CD8-positive, alpha-beta memory T cell (primary cell): ENCODE measurements around the gene ATP2B1. TPM values are rescaled to one million over a fixed set of nuclear protein-coding genes. Genes with fewer than 3 reads are reported as not detected.
A peak's percentile ranks its signal among the peaks of the same experiment; 100 is the strongest.

ENCODE experiments used
- CTCF ChIA-PET: fragments of 350-600 bp; sonication (Branson Sonifier 250); formaldehyde crosslinking; loops from one replicate; lab custom pipeline; 2021; ENCODE audit warnings: antibody characterized with exemption; lab: Charles Lee
- POLR2A ChIA-PET: fragments of 350-600 bp; sonication (Branson Sonifier 250); formaldehyde crosslinking; loops from one replicate; lab custom pipeline; 2021; ENCODE audit warnings: antibody characterized with exemption; lab: Charles Lee
- DNase-seq, 5 donors: peaks; one replicate each; pipeline versions ENCODE4 v3.0.0 to v3.0.0-alpha.2; 2020 to 2022; ENCODE audit warnings: mixed read lengths in 1 of 5
- H3K27ac ChIP-seq: one replicate; pipeline ENCODE4 v1.7.0; 2013; ENCODE audit warnings: low read depth, mild to moderate bottlenecking, low read length, moderate library complexity
- H3K27me3 ChIP-seq: 2 replicates; pipeline ENCODE4 v1.7.0; 2013; ENCODE audit warnings: low read length, mild to moderate bottlenecking; ENCODE audit not compliant: insufficient read depth, poor library complexity, severe bottlenecking
- H3K36me3 ChIP-seq: 2 replicates; pipeline ENCODE4 v1.7.0; 2013; ENCODE audit warnings: mild to moderate bottlenecking, low read length, moderate library complexity; ENCODE audit not compliant: insufficient read depth
- H3K4me1 ChIP-seq: 2 replicates; pipeline ENCODE4 v1.7.0; 2013; ENCODE audit warnings: mild to moderate bottlenecking, low read length, moderate library complexity; ENCODE audit not compliant: insufficient read depth
- H3K4me3 ChIP-seq: 2 replicates; pipeline ENCODE4 v1.7.0; 2013; ENCODE audit warnings: mild to moderate bottlenecking, low read length
- H3K9me3 ChIP-seq: 2 replicates; pipeline ENCODE4 v1.7.0; 2013; ENCODE audit warnings: mild to moderate bottlenecking, low read length
- H3K27ac Mint-ChIP-seq, 8 donors: one replicate each; pipeline ENCODE4 v1.8.0; 2020 to 2021; ENCODE audit warnings: mixed read lengths in 8 of 8, mild to moderate bottlenecking in 6 of 8, inconsistent platforms in 3 of 8, moderate library complexity in 3 of 8
- H3K27me3 Mint-ChIP-seq, 2 donors: one replicate each; pipeline ENCODE4 v1.8.0; 2020 to 2021; ENCODE audit warnings: mixed read lengths in 2 of 2, mild to moderate bottlenecking in 1 of 2, moderate library complexity in 1 of 2
- H3K36me3 Mint-ChIP-seq, 3 donors: one replicate each; pipeline ENCODE4 v1.8.0; 2020 to 2021; ENCODE audit warnings: mixed read lengths in 3 of 3, inconsistent platforms in 1 of 3, mild to moderate bottlenecking in 1 of 3
- H3K4me1 Mint-ChIP-seq, 3 donors: one replicate each; pipeline ENCODE4 v1.8.0; 2020 to 2021; ENCODE audit warnings: mixed read lengths in 3 of 3, inconsistent platforms in 1 of 3, mild to moderate bottlenecking in 1 of 3
- H3K4me3 Mint-ChIP-seq, 7 donors: one replicate each; pipeline ENCODE4 v1.8.0; 2020 to 2021; ENCODE audit warnings: mixed read lengths in 7 of 7, mild to moderate bottlenecking in 6 of 7, moderate library complexity in 4 of 7, inconsistent platforms in 2 of 7
- H3K9me3 Mint-ChIP-seq, 5 donors: one replicate each; pipeline ENCODE4 v1.8.0; 2020 to 2022; ENCODE audit warnings: mixed read lengths in 5 of 5, mild to moderate bottlenecking in 3 of 5, moderate library complexity in 2 of 5, inconsistent platforms in 1 of 5
- polyA plus RNA-seq: library from polyadenylated mRNA; unstranded; fragments of 300-500 nt; fragmentation: Illumina TruSeq; gene quantifications from one replicate; pipeline ENCODE4 v1.2.3, GENCODE V29; 2021
- total RNA-seq, 2 experiments: library from RNA; stranded (reverse); gene quantifications; one replicate each; pipeline ENCODE4 v1.2.3, GENCODE V29; 2021

Gene ATP2B1
- total and polyA plus RNA-seq, 3 experiments from 2014 or later = 32.7 to 45.3 (median 32.8) TPM

DNA sequence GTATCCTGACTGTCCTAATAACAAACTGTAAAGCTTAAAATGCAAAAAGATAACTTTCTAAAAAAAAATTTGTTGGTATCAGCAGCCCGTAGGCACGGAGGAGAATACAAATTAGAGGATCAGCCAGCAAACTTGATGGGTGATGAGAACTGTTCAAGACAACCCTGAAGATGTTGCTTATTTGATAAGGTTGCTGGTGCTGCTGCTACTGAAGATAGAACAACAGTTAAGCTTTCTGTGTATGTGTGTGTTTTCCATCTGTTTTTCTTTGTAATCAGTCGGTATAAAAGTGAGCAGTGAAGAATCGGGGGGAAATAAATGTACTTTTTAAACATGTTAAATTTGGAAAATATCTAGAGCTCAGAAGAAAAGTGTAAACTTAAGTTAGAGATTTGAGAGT is 115.4 kb downstream of the ATP2B1 start:
- Histone ChIP-seq H3K27ac (no peak overlapping the region), H3K27me3 (no peaks in the 10 kb centered on the region), H3K9me3 (no peaks in the 10 kb centered on the region), H3K4me3 (no peak overlapping the region), H3K36me3 (peaks cover 6% of the 10 kb centered on the region), H3K4me1 (no peaks in the 10 kb centered on the region)
- H3K4me3 Mint-ChIP-seq = no peak overlapping the region
- no peak for DNase-seq
- ChIA-PET CTCF (no interaction called here), POLR2A (no interaction called here)
- H3K4me1 Mint-ChIP-seq = peaks cover 3 to 12% (median 11%) of the 10 kb centered on the region in 3 donors
- peak overlapping the region in 4 of 8 donors; percentile 11 to 58 (median 42) for H3K27ac Mint-ChIP-seq
- peaks cover 16 to 79% (median 32%) of the 10 kb centered on the region in 3 donors for H3K36me3 Mint-ChIP-seq
- H3K27me3 Mint-ChIP-seq = no peaks in the 10 kb centered on the region
- no peaks in the 10 kb centered on the region for H3K9me3 Mint-ChIP-seq

DNA sequence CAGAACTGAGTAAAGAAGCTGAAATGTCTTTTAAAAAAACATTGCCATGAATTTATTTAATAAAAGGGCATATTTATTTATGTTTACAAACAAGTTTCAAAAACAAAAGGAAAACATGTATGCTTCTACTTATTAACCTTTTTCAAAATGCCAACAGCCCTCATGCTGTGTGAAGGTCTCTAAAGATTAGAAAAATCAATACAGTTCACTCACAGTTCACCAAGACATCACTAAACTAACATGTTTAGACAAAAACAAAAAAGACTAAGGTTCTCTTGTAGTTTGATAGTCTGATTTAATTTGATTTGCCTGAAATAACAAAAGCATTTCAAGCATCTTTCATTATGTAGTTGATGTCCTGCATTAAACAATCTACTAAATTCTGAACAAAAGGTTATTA is 118.9 kb downstream of the ATP2B1 start:
- H3K9me3 Mint-ChIP-seq = no peaks in the 10 kb centered on the region
- POLR2A ChIA-PET = no interaction called here
- H3K4me3 Mint-ChIP-seq = no peak overlapping the region
- H3K27ac Mint-ChIP-seq = no peak overlapping the region
- peaks cover 9 to 64% (median 26%) of the 10 kb centered on the region in 3 donors for H3K36me3 Mint-ChIP-seq
- no peaks in the 10 kb centered on the region for H3K36me3 ChIP-seq
- H3K27me3 ChIP-seq = no peaks in the 10 kb centered on the region
- no peaks in the 10 kb centered on the region for H3K9me3 ChIP-seq
- H3K27ac ChIP-seq = no peak overlapping the region
- no peak for DNase-seq
- no peaks in the 10 kb centered on the region for H3K4me1 ChIP-seq
- no peak overlapping the region for H3K4me3 ChIP-seq
- H3K4me1 Mint-ChIP-seq = peaks cover under 1 to 8% (median 3%) of the 10 kb centered on the region in 3 donors
- H3K27me3 Mint-ChIP-seq = no peaks in the 10 kb centered on the region
- CTCF ChIA-PET = interaction anchor here (1.2 kb wide), 1 partner anchor 65 kb away, joined by 3 read pairs; the partner anchor contains the start of gene GALNT4

GRCh38 chr12:89578499-89578898 is 130.1 kb downstream of the ATP2B1 start:
- Mint-ChIP-seq H3K9me3 (no peaks in the 10 kb centered on the region), H3K36me3 (peaks cover 0 to 6% (median 2%) of the 10 kb centered on the region in 3 donors)
- CTCF ChIA-PET = no interaction called here

DNA sequence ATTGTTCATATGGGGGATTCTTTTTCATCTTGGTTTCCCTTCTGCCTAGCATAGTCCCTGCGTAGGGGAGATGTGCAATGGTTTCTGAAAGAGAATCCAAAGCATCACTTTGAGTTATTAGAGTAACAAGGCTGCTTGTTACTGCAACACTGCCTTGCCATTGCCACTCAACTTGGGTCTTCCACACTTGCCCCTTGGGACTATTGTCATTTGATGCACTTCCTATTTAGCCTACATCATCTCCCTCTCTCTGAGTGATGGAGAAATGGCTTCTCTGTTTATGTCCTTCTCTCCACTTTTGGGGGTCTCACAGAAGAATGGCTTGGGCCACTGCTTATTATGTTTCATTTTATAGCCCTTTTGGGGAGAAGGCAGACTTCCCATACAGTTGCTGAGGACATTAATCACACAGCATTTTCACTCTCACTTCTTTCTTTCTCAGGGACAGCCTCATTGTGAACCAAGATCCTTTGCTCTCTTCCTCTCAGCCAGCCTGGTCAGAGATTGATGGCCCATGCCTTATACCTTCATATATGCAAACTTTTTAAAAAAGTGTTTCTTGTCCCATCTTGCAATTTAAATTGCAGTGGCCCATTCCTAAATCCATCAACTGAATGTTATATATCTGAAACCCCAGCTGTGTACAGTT is 131.9 kb downstream of the ATP2B1 start:
- POLR2A ChIA-PET = no interaction called here
- no peaks in the 10 kb centered on the region for H3K9me3 ChIP-seq
- H3K4me3 ChIP-seq = no peak overlapping the region
- H3K4me1 ChIP-seq = no peaks in the 10 kb centered on the region
- Mint-ChIP-seq H3K36me3 (no peaks in the 10 kb centered on the region), H3K9me3 (no peaks in the 10 kb centered on the region), H3K27me3 (no peaks in the 10 kb centered on the region), H3K4me3 (no peak overlapping the region), H3K27ac (peak overlapping the region in 1 of 8 donors; percentile 2), H3K4me1 (peaks cover 0 to 10% (median 7%) of the 10 kb centered on the region in 3 donors)
- CTCF ChIA-PET = no interaction called here
- no peaks in the 10 kb centered on the region for H3K36me3 ChIP-seq
- H3K27me3 ChIP-seq = no peaks in the 10 kb centered on the region
- no peak for DNase-seq
- no peak overlapping the region for H3K27ac ChIP-seq

More at GRCh38 chr12:89578499-89578898, 130.1 kb downstream of the ATP2B1 start:
- H3K4me3 Mint-ChIP-seq = no peak overlapping the region
- H3K4me1 ChIP-seq = no peaks in the 10 kb centered on the region
- POLR2A ChIA-PET = no interaction called here
- H3K27ac ChIP-seq = no peak overlapping the region
- H3K27me3 Mint-ChIP-seq = no peaks in the 10 kb centered on the region
- H3K9me3 ChIP-seq = no peaks in the 10 kb centered on the region
- H3K27ac Mint-ChIP-seq = no peak overlapping the region
- peaks cover 1 to 15% (median 7%) of the 10 kb centered on the region in 3 donors for H3K4me1 Mint-ChIP-seq
- no peak overlapping the region for H3K4me3 ChIP-seq
- no peak for DNase-seq
- no peaks in the 10 kb centered on the region for H3K27me3 ChIP-seq
- no peaks in the 10 kb centered on the region for H3K36me3 ChIP-seq

- H3K4me1 ChIP-seq = no peaks in the 10 kb centered on the region
- H3K36me3 ChIP-seq = no peaks in the 10 kb centered on the region
- no peak overlapping the region for H3K27ac Mint-ChIP-seq
- ChIA-PET POLR2A (no interaction called here), CTCF (no interaction called here)
- no peak for DNase-seq
- H3K36me3 Mint-ChIP-seq = peaks cover 0 to 3% (median 0%) of the 10 kb centered on the region in 3 donors
- H3K9me3 ChIP-seq = no peaks in the 10 kb centered on the region
- H3K9me3 Mint-ChIP-seq = no peaks in the 10 kb centered on the region
- no peak overlapping the region for H3K4me3 ChIP-seq
- peak overlapping the region; percentile 58 for H3K27ac ChIP-seq
- no peaks in the 10 kb centered on the region for H3K27me3 Mint-ChIP-seq
- H3K4me3 Mint-ChIP-seq = no peak overlapping the region
- no peaks in the 10 kb centered on the region for H3K27me3 ChIP-seq
- H3K4me1 Mint-ChIP-seq = peaks cover 0 to 10% (median 7%) of the 10 kb centered on the region in 3 donors
These were observed 133.3 kb downstream of the ATP2B1 start for GRCh38 chr12:89575374-89575773.

DNA sequence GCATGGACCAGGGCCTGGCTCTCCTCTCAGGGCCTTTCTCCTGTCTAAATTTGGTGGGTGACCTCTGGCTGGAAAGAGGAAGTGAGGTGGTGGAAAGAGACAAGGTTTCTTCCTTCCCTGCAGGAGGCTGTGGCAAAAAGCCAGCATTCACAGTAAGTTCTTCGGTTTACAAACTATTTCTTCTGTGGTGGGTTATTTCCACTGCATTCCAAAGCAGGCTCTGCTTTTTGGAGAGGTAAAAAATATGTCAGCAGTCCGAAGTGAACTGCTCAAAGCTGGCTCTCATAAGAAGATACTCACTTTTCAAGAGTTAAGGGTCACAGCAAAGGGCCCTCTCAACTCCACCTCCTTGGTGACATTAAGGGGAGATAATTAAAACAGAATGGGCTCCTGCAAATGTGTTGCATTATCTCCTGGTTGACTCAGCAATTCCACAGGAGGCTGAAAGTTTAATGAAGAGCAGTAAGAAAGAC is 133.9 kb downstream of the ATP2B1 start:
- ChIA-PET CTCF (no interaction called here), POLR2A (no interaction called here)
- Mint-ChIP-seq H3K9me3 (no peaks in the 10 kb centered on the region), H3K27me3 (no peaks in the 10 kb centered on the region), H3K27ac (peak overlapping the region in 1 of 8 donors; percentile 23), H3K36me3 (peaks cover 0 to 7% (median 0%) of the 10 kb centered on the region in 3 donors), H3K4me3 (no peak overlapping the region), H3K4me1 (peaks cover 0 to 10% (median 7%) of the 10 kb centered on the region in 3 donors)
- H3K4me1 ChIP-seq = no peaks in the 10 kb centered on the region
- H3K9me3 ChIP-seq = no peaks in the 10 kb centered on the region
- H3K36me3 ChIP-seq = no peaks in the 10 kb centered on the region
- peak overlapping the region; percentile 30 for H3K27ac ChIP-seq
- no peaks in the 10 kb centered on the region for H3K27me3 ChIP-seq
- no peak for DNase-seq
- no peak overlapping the region for H3K4me3 ChIP-seq

DNA sequence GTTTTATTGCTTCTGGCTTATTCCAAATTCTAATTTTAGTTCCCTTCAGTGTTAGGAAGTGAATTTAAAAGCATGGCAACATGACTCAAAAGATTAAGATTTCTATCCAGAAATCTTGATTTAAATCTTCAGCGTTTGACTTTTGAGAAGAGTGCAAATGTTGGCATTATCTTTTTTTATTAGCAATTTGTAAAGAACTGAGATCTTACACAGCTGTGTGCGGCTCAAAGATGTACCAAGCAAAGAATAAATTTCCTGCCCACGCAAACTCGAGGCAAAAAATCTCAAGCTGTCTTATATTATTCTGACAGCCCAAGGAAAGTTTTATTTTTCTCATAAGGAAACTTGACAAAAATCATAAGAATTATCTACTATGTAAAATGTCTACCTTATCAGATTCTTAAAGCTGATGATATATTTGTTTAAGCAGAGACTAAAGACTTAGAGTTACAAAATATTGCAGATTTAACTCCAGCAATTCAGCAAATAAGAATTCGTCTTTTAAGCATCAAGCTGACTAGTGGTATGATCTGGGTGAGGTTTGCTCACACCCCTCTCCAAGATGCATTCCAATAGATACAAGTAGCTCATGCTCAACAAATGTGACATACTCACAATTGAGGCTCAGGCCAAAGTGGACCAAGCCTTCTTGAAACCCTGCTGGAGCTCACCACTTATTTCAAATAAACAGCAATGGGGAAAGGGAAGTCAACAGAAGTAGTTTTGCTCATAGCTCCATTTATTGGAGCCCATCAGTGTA is 135.4 kb downstream of the ATP2B1 start:
- H3K4me3 ChIP-seq = no peak overlapping the region
- no peaks in the 10 kb centered on the region for H3K4me1 ChIP-seq
- POLR2A ChIA-PET = no interaction called here
- no peaks in the 10 kb centered on the region for H3K9me3 ChIP-seq
- H3K27ac ChIP-seq = no peak overlapping the region
- CTCF ChIA-PET = no interaction called here
- no peak overlapping the region for H3K4me3 Mint-ChIP-seq
- DNase-seq = no peak
- no peaks in the 10 kb centered on the region for H3K36me3 ChIP-seq
- no peak overlapping the region for H3K27ac Mint-ChIP-seq
- H3K27me3 Mint-ChIP-seq = no peaks in the 10 kb centered on the region
- no peaks in the 10 kb centered on the region for H3K9me3 Mint-ChIP-seq
- H3K27me3 ChIP-seq = no peaks in the 10 kb centered on the region
- peaks cover 0 to 10% (median 7%) of the 10 kb centered on the region in 3 donors for H3K4me1 Mint-ChIP-seq
- H3K36me3 Mint-ChIP-seq = peaks cover 0 to 12% (median 0%) of the 10 kb centered on the region in 3 donors
